Measurements from ENCODE around the gene CHTOP.

DNA sequence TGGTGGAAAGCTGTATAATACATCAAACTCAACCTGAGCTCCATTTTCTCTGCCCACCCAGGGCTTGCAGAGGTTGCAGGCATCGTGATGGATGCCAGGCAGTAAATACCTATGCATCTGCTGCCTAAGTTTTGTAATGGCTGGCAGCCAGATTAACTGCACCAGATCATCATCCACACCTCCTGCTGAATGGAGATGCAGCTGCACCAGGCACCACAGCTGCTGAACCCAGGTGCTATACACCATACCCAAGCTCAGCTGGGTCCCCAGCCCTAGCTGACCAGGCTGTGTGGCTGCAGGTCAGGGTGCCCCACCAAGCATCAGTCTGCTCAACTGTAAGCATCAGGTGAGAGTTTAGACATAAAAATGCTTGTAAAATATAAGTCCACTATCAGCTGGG is 17.9 kb downstream of the CHTOP start:
- TF ChIP-seq CTCF (IDR thresholded peaks at IDR 0.05) (no peak), POLR2A (IDR thresholded peaks at IDR 0.05) (no peak)

Measured in right lobe of liver (tissue), 4 donors.